ENCODE data around the gene SCML1.

SCML1 gene

GRCh38 chrX:17703201-17703600, 34.1 kb upstream of the SCML1 start:
- POLR2A ChIA-PET = no interaction called here
- CTCF ChIA-PET = no interaction called here
- no peak for TF ChIP-seq CTCF (IDR thresholded peaks at IDR 0.05; ENCODE audit: control extremely low read depth, extremely low read depth, low read depth, missing control alignments)
- DNase-seq (ENCODE audit: extremely low spot score) = no peak

GRCh38 chrX:17705211-17705610, 32.1 kb upstream of the SCML1 start:
- POLR2A ChIA-PET = no interaction called here
- DNase-seq (ENCODE audit: extremely low spot score) = no peak
- TF ChIP-seq CTCF (IDR thresholded peaks at IDR 0.05; ENCODE audit: control extremely low read depth, extremely low read depth, low read depth, missing control alignments) = no peak
- CTCF ChIA-PET = interaction anchor here (1.3 kb wide), 1 partner anchor 13 kb away, joined by 3 read pairs; no protein-coding TSS in a partner anchor

DNA sequence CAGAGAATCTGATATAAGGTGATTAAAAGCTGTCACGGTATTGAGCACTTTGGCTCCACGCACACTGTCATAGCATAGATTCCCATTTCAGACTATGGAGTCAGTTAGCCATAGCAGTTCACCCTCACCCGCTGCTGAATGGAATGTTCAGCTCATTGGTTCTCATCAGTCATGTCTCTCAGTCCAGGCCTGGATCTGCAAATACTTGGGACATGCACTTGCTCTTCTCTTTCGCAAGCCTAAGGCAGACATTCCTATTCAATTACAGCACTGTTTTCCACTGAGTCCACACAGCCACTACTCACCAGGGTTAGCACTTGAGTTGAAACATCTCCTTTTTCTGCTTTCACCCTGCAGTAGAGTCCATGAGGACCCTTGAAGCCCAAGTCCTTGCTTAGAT, 30.6 kb upstream of the SCML1 start:
- no peak for DNase-seq (ENCODE audit: extremely low spot score)
- ChIA-PET CTCF (no interaction called here), POLR2A (no interaction called here)
- TF ChIP-seq CTCF (IDR thresholded peaks at IDR 0.05; ENCODE audit: control extremely low read depth, extremely low read depth, low read depth, missing control alignments) = no peak

DNA sequence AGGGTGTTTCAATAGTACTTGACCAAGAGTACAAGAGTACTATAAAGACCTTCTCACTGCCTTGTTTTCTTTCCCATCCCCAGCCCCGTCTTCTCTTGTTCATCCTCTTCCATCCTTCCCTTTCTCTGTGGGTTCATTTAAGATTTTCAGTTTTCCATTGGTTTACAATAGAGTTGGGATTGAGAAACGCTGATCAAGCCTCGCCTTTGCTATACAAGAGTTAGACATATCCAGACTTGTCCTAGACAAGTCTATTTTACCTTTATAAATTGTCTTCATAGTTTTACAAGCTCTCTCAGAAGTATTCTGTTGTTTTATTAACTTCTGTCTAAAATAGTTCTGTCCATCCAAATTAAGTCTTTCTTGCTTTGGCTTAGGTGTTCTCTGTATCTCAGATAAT, 29.6 kb upstream of the SCML1 start:
- no peak for DNase-seq (ENCODE audit: extremely low spot score)
- TF ChIP-seq CTCF (IDR thresholded peaks at IDR 0.05; ENCODE audit: control extremely low read depth, extremely low read depth, low read depth, missing control alignments) = no peak
- ChIA-PET CTCF (no interaction called here), POLR2A (no interaction called here)

DNA sequence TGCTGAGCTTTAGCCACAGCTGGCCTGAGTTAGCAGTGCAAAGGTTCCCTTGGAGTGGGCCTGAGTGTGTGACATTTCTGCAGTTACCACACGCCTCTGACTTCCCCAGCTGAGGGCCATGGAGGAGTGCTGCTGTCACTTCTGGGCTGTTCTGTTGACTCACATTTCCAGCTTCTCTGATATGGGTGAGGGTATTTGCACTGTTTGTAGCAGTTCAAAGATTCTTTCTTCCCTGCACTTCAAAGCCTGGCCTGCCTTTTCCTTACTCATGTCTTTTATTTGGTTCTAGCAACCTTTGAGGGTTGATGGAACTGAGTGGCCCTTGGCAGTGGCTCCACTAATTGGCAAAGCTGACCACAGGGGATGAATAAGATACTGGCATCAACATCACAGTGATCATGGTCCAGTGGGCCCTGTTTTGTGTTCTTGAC, 26.4 kb upstream of the SCML1 start:
- POLR2A ChIA-PET = no interaction called here

GRCh38 chrX:17713288-17713687, 24.0 kb upstream of the SCML1 start:
- DNase-seq (ENCODE audit: extremely low spot score) = no peak
- TF ChIP-seq CTCF (IDR thresholded peaks at IDR 0.05; ENCODE audit: control extremely low read depth, extremely low read depth, low read depth, missing control alignments) = no peak
- ChIA-PET POLR2A (no interaction called here), CTCF (no interaction called here)

More for the DNA sequence above, 26.4 kb upstream of the SCML1 start:
- CTCF ChIA-PET = no interaction called here
- no peak for DNase-seq (ENCODE audit: extremely low spot score)
- no peak for TF ChIP-seq CTCF (IDR thresholded peaks at IDR 0.05; ENCODE audit: control extremely low read depth, extremely low read depth, low read depth, missing control alignments)

DNA sequence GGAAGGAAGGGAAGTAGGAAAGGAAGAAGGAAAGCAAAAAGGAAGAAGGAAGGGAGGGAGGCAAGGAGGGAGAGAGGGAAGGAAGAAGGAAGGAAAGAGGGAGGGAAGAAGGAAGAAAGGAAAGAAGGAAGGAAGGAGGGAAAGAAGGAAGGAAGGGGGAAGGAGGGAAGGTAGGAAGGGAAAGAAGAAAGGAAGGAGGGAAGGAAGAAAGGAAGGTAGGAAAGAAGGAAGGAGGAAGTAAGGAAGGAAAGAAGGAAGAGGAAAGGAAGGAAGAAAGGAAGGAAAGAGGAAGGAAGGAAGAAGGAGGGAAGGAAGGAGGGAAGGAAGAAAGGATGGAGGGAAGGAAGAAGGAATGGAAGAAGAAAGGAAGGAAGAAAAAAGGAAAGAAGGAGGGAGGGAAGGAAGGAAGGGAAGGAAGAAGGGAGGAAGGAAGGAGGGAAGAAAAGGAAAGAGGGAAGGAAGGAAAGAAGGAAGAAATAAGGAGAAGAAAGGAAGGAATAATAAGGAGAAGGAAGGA, 18.6 kb upstream of the SCML1 start:
- ChIA-PET CTCF (no interaction called here), POLR2A (no interaction called here)
- TF ChIP-seq CTCF (IDR thresholded peaks at IDR 0.05; ENCODE audit: control extremely low read depth, extremely low read depth, low read depth, missing control alignments) = no peak
- no peak for DNase-seq (ENCODE audit: extremely low spot score)
